Breast epithelium (tissue), 4 donors: ENCODE results near the gene CEP295NL. TPM values are rescaled to one million over a fixed set of nuclear protein-coding genes. Genes with fewer than 3 reads are reported as not detected.

ENCODE experiments used
- DNase-seq, 2 donors: peaks; one replicate each; pipeline ENCODE4 v3.0.0-alpha.2; 2019; ENCODE audit warnings: low spot score in 2 of 2
- H3K27ac ChIP-seq, 2 donors: fragments of 200-600 bp; sonication (generic) in 1 of 2; one replicate each; pipeline ENCODE4 v1.5.1; 2016 to 2019; ENCODE audit warnings: mild to moderate bottlenecking in 1 of 2
- H3K27me3 ChIP-seq, 2 donors: fragments of 200-600 bp; sonication (generic) in 1 of 2; one replicate each; pipeline versions ENCODE4 v1.5.1 to v1.6.0; 2017 to 2019; ENCODE audit warnings: control low read depth in 1 of 2, mild to moderate bottlenecking in 1 of 2
- H3K36me3 ChIP-seq: fragments of 200-600 bp; one replicate; pipeline ENCODE4 v1.5.1; 2019
- H3K4me1 ChIP-seq, 2 donors: fragments of 200-600 bp; sonication (generic); one replicate each; pipeline ENCODE4 v1.5.1; 2016 to 2019; ENCODE audit warnings: control low read depth in 1 of 2
- H3K4me3 ChIP-seq, 3 donors: fragments of 200-600 bp; sonication (generic); 1 replicate in 2 of 3; 2 replicates in 1 of 3; pipeline ENCODE4 v1.5.1; 2016 to 2019; ENCODE audit warnings: mild to moderate bottlenecking in 3 of 3, moderate library complexity in 2 of 3
- H3K9me3 ChIP-seq, 2 donors: fragments of 200-600 bp; sonication (generic) in 1 of 2; one replicate each; pipeline ENCODE4 v1.5.1; 2016 to 2019; ENCODE audit warnings: control low read depth in 1 of 2
- POLR2A ChIP-seq: fragments of 450-650 bp; IDR thresholded peaks from one replicate; pipeline ENCODE4 v1.6.1; 2016; ENCODE audit warnings: antibody characterized with exemption, mild to moderate bottlenecking, moderate library complexity
- POLR2AphosphoS5 ChIP-seq, 3 donors: sonication (generic); formaldehyde crosslinking; IDR thresholded peaks; one replicate each; pipeline ENCODE4 v1.6.1; 2017; ENCODE audit warnings: antibody characterized with exemption in 3 of 3
- intact Hi-C: fragments of 100-400 bp; cut with DNase I; formaldehyde crosslinking; loops from one replicate; pipeline ENCODE4 v1.15.1; 2023; ENCODE audit warnings: low total_unique reads
- total RNA-seq, 3 donors: library from RNA; depleted of rRNA; stranded (reverse); fragments of >200 nt; gene quantifications; one replicate each; pipeline ENCODE4 v1.1.0, GENCODE V29; 2016
- TF ChIP-seq, protein P1 (sequence below), 3 donors: fragments of 450-650 bp; IDR thresholded peaks; one replicate each; pipeline ENCODE4 v1.5.1; 2016 to 2017; ENCODE audit warnings: antibody characterized with exemption in 3 of 3, mild to moderate bottlenecking in 3 of 3, moderate library complexity in 3 of 3

Gene CEP295NL
- total RNA-seq, 3 donors from 2014 or later, result 1.8 to 7.2 (median 2.6) TPM

DNA sequence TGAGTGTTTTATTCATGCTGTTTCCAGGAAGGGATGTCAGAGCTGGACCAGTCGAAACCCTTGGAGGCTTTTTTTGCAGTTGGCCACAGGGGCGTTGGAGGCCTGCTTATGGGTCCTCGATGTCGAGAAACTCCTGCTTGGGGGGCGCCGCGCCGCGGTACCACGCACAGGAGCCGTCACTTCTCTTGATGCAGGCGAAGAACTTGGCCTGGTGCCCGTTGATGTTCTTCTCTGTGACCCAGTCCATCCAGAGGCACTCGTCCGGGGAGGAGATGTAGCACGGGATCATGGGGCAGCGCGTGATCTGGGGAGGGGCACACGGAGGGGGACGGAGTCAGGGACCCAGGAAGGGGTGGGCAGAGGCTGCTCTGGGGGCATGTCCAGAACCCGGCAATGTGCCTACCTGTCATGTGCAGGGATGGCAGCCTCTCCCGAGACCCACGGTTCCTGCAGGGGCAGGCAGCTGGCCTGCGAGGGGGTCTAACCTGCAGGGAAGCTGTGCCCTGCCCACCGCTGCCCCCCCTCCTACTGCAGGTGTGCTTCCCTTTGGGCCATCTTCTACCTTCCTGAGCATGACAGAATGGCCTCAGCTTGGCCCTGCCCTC, 47.3 kb downstream of the CEP295NL start:
- Histone ChIP-seq H3K36me3 (no peaks in the 10 kb centered on the region), H3K4me3 (no peak overlapping the region)
- intact Hi-C loops, result loop anchor here (5.0 kb wide), 1 partner anchor 1133 kb away; no protein-coding TSS in a partner anchor

DNA sequence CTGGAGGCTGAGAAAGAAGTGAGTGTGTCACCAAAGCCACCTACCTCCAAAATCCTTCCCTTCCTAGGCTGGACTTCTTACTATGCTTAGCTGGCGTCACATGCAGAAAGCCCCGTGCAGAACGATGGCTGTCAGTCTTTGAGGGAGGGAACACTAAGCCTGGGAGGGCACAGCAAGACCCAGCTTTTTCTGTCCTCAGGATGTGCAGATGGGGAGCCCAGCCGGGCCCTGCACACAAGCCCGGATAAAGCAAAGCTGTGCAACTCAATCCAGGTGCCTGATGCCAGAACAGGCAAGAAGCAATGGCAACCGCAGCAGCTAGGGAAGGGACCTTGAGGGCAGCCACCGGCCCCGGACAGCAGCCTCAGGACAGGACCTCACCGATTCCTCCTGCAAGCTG, 48.5 kb downstream of the CEP295NL start:
- Histone ChIP-seq H3K4me3 (no peak overlapping the region), H3K27me3 (no peaks in the 10 kb centered on the region), H3K4me1 (no peaks in the 10 kb centered on the region), H3K9me3 (no peaks in the 10 kb centered on the region), H3K27ac (no peak overlapping the region), H3K36me3 (no peaks in the 10 kb centered on the region)
- TF ChIP-seq POLR2AphosphoS5 (IDR thresholded peaks at IDR 0.05) (no peak), POLR2A (no peak)
- TF ChIP-seq, protein P1, sequence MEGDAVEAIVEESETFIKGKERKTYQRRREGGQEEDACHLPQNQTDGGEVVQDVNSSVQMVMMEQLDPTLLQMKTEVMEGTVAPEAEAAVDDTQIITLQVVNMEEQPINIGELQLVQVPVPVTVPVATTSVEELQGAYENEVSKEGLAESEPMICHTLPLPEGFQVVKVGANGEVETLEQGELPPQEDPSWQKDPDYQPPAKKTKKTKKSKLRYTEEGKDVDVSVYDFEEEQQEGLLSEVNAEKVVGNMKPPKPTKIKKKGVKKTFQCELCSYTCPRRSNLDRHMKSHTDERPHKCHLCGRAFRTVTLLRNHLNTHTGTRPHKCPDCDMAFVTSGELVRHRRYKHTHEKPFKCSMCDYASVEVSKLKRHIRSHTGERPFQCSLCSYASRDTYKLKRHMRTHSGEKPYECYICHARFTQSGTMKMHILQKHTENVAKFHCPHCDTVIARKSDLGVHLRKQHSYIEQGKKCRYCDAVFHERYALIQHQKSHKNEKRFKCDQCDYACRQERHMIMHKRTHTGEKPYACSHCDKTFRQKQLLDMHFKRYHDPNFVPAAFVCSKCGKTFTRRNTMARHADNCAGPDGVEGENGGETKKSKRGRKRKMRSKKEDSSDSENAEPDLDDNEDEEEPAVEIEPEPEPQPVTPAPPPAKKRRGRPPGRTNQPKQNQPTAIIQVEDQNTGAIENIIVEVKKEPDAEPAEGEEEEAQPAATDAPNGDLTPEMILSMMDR (IDR thresholded peaks at IDR 0.05), result no peak
- intact Hi-C loops, result no loop called here
- no peak for DNase-seq

More for the DNA sequence above, 47.3 kb downstream of the CEP295NL start:
- TF ChIP-seq POLR2AphosphoS5 (IDR thresholded peaks at IDR 0.05), result no peak
- no peak for TF ChIP-seq POLR2A
- TF ChIP-seq, protein P1 (IDR thresholded peaks at IDR 0.05), result no peak
- Histone ChIP-seq H3K27me3 (no peaks in the 10 kb centered on the region), H3K27ac (no peak overlapping the region), H3K9me3 (no peaks in the 10 kb centered on the region), H3K4me1 (no peaks in the 10 kb centered on the region)
- no peak for DNase-seq

DNA sequence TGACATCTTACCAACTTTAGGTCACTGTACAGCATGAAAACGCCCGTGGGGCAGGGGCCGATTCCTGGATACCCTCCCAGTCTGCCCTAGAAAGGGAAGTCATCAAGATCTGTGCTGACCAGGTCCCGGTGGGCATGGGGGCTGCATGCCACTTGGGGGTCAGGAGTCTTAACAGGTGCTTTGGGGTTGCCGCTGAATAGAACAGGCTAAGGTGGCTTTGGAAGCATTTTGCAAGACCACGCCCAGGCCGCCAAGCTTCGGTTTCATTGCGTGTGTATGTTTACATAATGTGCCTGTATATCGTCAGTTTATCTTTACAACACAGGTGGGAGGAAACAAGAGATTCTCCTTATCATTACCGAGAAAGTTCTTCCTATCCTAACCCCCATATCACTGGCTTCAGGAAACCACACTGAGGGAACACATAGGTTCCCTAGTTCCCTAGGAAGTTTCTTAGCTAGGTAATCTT, 49.0 kb downstream of the CEP295NL start:
- Histone ChIP-seq H3K27me3 (no peaks in the 10 kb centered on the region), H3K36me3 (no peaks in the 10 kb centered on the region), H3K4me3 (no peak overlapping the region)

DNA sequence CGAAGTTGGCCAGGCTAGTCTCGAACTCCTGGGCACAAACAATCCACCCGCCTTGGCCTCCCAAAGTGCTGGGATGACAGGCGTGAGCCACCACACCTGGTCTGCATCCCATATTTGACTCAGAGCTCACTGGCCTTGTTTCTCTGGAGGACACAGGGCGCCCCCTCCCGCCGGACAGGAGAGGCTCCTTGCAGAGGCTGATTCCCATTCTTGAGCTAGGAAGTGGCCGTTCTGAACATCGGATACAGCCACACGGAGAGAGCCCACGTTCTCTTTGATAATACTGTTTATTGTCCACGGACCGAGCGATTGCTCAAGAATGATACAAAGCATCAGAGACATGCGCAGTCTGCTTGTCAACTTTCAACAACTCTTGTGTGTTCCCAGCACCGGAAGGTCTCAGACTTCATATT, 50.3 kb downstream of the CEP295NL start:
- no peak for DNase-seq
- Histone ChIP-seq H3K4me1 (no peaks in the 10 kb centered on the region), H3K27ac (no peak overlapping the region), H3K4me3 (no peak overlapping the region), H3K27me3 (no peaks in the 10 kb centered on the region), H3K36me3 (no peaks in the 10 kb centered on the region), H3K9me3 (no peaks in the 10 kb centered on the region)
- TF ChIP-seq POLR2A (no peak), POLR2AphosphoS5 (IDR thresholded peaks at IDR 0.05) (no peak)
- TF ChIP-seq, protein P1 (IDR thresholded peaks at IDR 0.05), result no peak
- intact Hi-C loops, result no loop called here

More for the DNA sequence above, 49.0 kb downstream of the CEP295NL start:
- Histone ChIP-seq H3K9me3 (no peaks in the 10 kb centered on the region), H3K4me1 (no peaks in the 10 kb centered on the region), H3K27ac (no peak overlapping the region)
- TF ChIP-seq, protein P1 (IDR thresholded peaks at IDR 0.05), result no peak
- TF ChIP-seq POLR2AphosphoS5 (IDR thresholded peaks at IDR 0.05), result no peak
- TF ChIP-seq POLR2A, result no peak
- intact Hi-C loops, result no loop called here
- no peak for DNase-seq

DNA sequence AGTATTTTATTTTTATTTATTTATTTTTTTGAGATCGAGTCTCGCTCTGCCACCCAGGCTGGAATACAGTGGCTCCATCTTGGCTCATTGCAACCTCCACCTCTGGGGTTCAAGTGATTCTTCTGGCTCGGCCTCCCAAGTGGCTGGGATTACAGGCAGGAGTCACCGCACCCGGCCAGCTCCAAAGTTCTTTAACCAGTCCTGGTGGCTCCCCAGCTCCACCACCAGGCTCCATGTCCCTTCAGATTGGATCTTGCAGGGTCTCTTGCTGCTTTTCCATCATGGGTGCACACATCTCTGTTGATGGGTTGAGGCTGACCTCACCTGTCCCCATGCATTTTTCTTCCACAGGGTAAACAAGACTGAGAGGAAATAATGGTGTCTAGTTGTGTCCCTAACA, 54.0 kb downstream of the CEP295NL start:
- no peak for DNase-seq

More for the DNA sequence above, 54.0 kb downstream of the CEP295NL start:
- Histone ChIP-seq H3K36me3 (no peaks in the 10 kb centered on the region), H3K9me3 (no peaks in the 10 kb centered on the region), H3K27me3 (no peaks in the 10 kb centered on the region), H3K4me1 (no peaks in the 10 kb centered on the region), H3K27ac (no peak overlapping the region), H3K4me3 (no peak overlapping the region)
- intact Hi-C loops, result no loop called here
- TF ChIP-seq, protein P1 (IDR thresholded peaks at IDR 0.05), result no peak
- TF ChIP-seq POLR2AphosphoS5 (IDR thresholded peaks at IDR 0.05) (no peak), POLR2A (no peak)
